IMR-90 (cell line): ENCODE data around the gene RECQL5. TPM values are rescaled to one million over a fixed set of nuclear protein-coding genes. Genes with fewer than 3 reads are reported as not detected.
A peak's percentile ranks its signal among the peaks of the same experiment; 100 is the strongest.

ENCODE experiments used
- ATAC-seq: fragments of 200-7000 bp; cut with Tn5 transposase; 2 replicates; pipeline ENCODE4 v1.9.1; 2020; ENCODE audit warnings: low read depth, mild to moderate bottlenecking, moderate library complexity
- Bru-seq: library from RNA; stranded (reverse); fragments of 400-500 nt; gene quantifications from one replicate; lab custom pipeline; 2021; lab: Mats Ljungman, UMichigan
- BruChase-seq, 2 experiments: library from RNA; stranded (reverse); fragments of 400-500 nt; gene quantifications; one replicate each; lab custom pipeline; 2021; lab: Mats Ljungman, UMichigan
- BruUV-seq: library from RNA; stranded (reverse); fragments of 400-500 nt; replicated peaks from 2 replicates; lab custom pipeline; 2021; lab: Mats Ljungman, UMichigan
- CTCF ChIA-PET: fragments of 300-600 bp; formaldehyde crosslinking; extraction: SDS; loops from one replicate; lab custom pipeline; 2021; ENCODE audit warnings: antibody characterized with exemption; lab: Yijun Ruan, JAX
- POLR2A ChIA-PET: fragments of 300-600 bp; sonication (Branson Sonifier 250); formaldehyde crosslinking; loops from one replicate; lab custom pipeline; 2022; ENCODE audit warnings: antibody characterized with exemption; ENCODE audit not compliant: unreplicated experiment; lab: Charles Lee
- DNase-seq: peaks from one replicate; pipeline ENCODE4 v3.0.0; 2013
- H2AFZ ChIP-seq: replicated peaks from 2 replicates; pipeline ENCODE3; 2013; ENCODE audit warnings: low read length, mild to moderate bottlenecking; ENCODE audit not compliant: poor library complexity
- H2AK5ac ChIP-seq: 2 replicates; pipeline ENCODE4 v1.6.1; 2013; ENCODE audit warnings: low read depth, low read length, inconsistent platforms
- H2AK9ac ChIP-seq: replicated peaks from 2 replicates; pipeline ENCODE3; 2013; ENCODE audit warnings: mild to moderate bottlenecking, low read depth, low read length, moderate library complexity; ENCODE audit not compliant: poor library complexity
- H2BK120ac ChIP-seq: 2 replicates; pipeline ENCODE4 v1.6.1; 2013; ENCODE audit warnings: low read depth, low read length, inconsistent platforms
- H2BK15ac ChIP-seq: 3 replicates; pipeline ENCODE4 v1.6.1; 2013; ENCODE audit warnings: low read depth, low read length, inconsistent platforms
- H2BK20ac ChIP-seq: 2 replicates; pipeline ENCODE4 v1.6.1; 2013; ENCODE audit warnings: low read depth, mild to moderate bottlenecking, inconsistent platforms, low read length, moderate library complexity
- H2BK5ac ChIP-seq: 2 replicates; pipeline ENCODE4 v1.6.1; 2013; ENCODE audit warnings: mild to moderate bottlenecking, low read depth, low read length, inconsistent platforms; ENCODE audit not compliant: poor library complexity, severe bottlenecking
- H3K14ac ChIP-seq: replicated peaks from 2 replicates; pipeline ENCODE4 v1.6.1; 2013; ENCODE audit warnings: low read depth, low read length, inconsistent platforms
- H3K18ac ChIP-seq: 2 replicates; pipeline ENCODE4 v1.6.1; 2013; ENCODE audit warnings: low read depth, low read length, control low read depth
- H3K23ac ChIP-seq: 2 replicates; pipeline ENCODE4 v1.6.1; 2013; ENCODE audit warnings: low read depth, low read length, inconsistent platforms
- H3K27ac ChIP-seq: 2 replicates; pipeline ENCODE4 v1.5.1; 2013; ENCODE audit warnings: mild to moderate bottlenecking, control low read depth, low read length; ENCODE audit not compliant: insufficient read depth
- H3K27me3 ChIP-seq: 2 replicates; pipeline ENCODE4 v1.6.1; 2013; ENCODE audit warnings: low read length; ENCODE audit not compliant: control insufficient read depth, insufficient read depth
- H3K36me3 ChIP-seq: 2 replicates; pipeline ENCODE4 v1.6.1; 2013; ENCODE audit warnings: low read length, mixed read lengths; ENCODE audit not compliant: control insufficient read depth, insufficient read depth
- H3K4ac ChIP-seq: 2 replicates; pipeline ENCODE4 v1.6.1; 2013; ENCODE audit warnings: low read depth, low read length, inconsistent platforms
- H3K4me1 ChIP-seq: 2 replicates; pipeline ENCODE4 v1.6.1; 2013; ENCODE audit warnings: low read length, mixed read lengths; ENCODE audit not compliant: control insufficient read depth, insufficient read depth
- H3K4me2 ChIP-seq: 2 replicates; pipeline ENCODE4 v1.6.1; 2013; ENCODE audit warnings: low read depth, mild to moderate bottlenecking, control low read depth, low read length, moderate library complexity
- H3K4me3 ChIP-seq: 2 replicates; pipeline ENCODE4 v1.5.1; 2013; ENCODE audit warnings: low read depth, mild to moderate bottlenecking, control low read depth, low read length, moderate library complexity; ENCODE audit not compliant: insufficient read depth
- H3K56ac ChIP-seq: 2 replicates; pipeline ENCODE4 v1.6.1; 2013; ENCODE audit warnings: low read length, inconsistent platforms; ENCODE audit not compliant: insufficient read depth; ENCODE audit errors: extremely low read depth
- H3K79me1 ChIP-seq, 2 experiments: 2 replicates each; pipeline ENCODE4 v1.6.1; 2013; ENCODE audit warnings: low read length in 2 of 2, inconsistent platforms in 1 of 2, low read depth in 1 of 2
- H3K9ac ChIP-seq: 2 replicates; pipeline ENCODE4 v1.6.1; 2013; ENCODE audit warnings: low read depth, low read length, control low read depth
- H3K9me1 ChIP-seq: 2 replicates; pipeline ENCODE4 v1.6.1; 2013; ENCODE audit warnings: low read length, inconsistent platforms; ENCODE audit not compliant: insufficient read depth
- H3K9me3 ChIP-seq: 2 replicates; pipeline ENCODE4 v1.6.1; 2013; ENCODE audit warnings: low read length; ENCODE audit not compliant: control insufficient read depth, insufficient read depth
- H4K20me1 ChIP-seq: 2 replicates; pipeline ENCODE4 v1.6.1; 2013; ENCODE audit warnings: low read length, inconsistent platforms; ENCODE audit not compliant: insufficient read depth
- H4K5ac ChIP-seq: 2 replicates; pipeline ENCODE4 v1.6.1; 2013; ENCODE audit warnings: mild to moderate bottlenecking, low read depth, low read length, control low read depth
- H4K8ac ChIP-seq, 2 experiments: 2 replicates each; pipeline ENCODE4 v1.6.1; 2013; ENCODE audit warnings: low read depth in 2 of 2, low read length in 2 of 2, control low read depth in 1 of 2, inconsistent platforms in 1 of 2
- H4K91ac ChIP-seq: 2 replicates; pipeline ENCODE4 v1.6.1; 2013; ENCODE audit warnings: low read depth, low read length, inconsistent platforms; ENCODE audit not compliant: insufficient read depth
- CEBPB ChIP-seq: IDR thresholded peaks from 2 replicates; pipeline ENCODE4 v1.6.1; 2012; ENCODE audit warnings: low read depth, low read length, improper control_type of control experiment
- CHD1 ChIP-seq: IDR thresholded peaks from 2 replicates; pipeline ENCODE4 v1.6.1; 2012; ENCODE audit warnings: low read depth, low read length, improper control_type of control experiment
- CTCF ChIP-seq: conservative IDR thresholded peaks from 2 replicates; pipeline ENCODE4 v1.5.1; 2012; ENCODE audit warnings: mild to moderate bottlenecking, low read depth, low read length, improper control_type of control experiment
- FOS ChIP-seq: fragments of 150-350 bp; IDR thresholded peaks from 2 replicates; pipeline ENCODE4 v1.6.1; 2016; ENCODE audit warnings: low read depth, low read length
- MAZ ChIP-seq: IDR thresholded peaks from 2 replicates; pipeline ENCODE4 v1.6.1; 2012; ENCODE audit warnings: low read depth, mild to moderate bottlenecking, low read length, improper control_type of control experiment, moderate library complexity, borderline replicate concordance
- MXI1 ChIP-seq: IDR thresholded peaks from 2 replicates; pipeline ENCODE4 v1.6.1; 2012; ENCODE audit warnings: low read depth, mild to moderate bottlenecking, low read length, moderate library complexity, borderline replicate concordance
- POLR2A ChIP-seq: IDR thresholded peaks from 2 replicates; pipeline ENCODE4 v1.6.1; 2012; ENCODE audit warnings: mild to moderate bottlenecking, low read depth, low read length
- USF2 ChIP-seq: fragments of 150-350 bp; IDR thresholded peaks from 2 replicates; pipeline ENCODE4 v1.6.1; 2017; ENCODE audit warnings: mild to moderate bottlenecking, antibody characterized with exemption, low read length, low read depth
- WGBS, 2 experiments: methylation state at CpG; one replicate each; pipeline versions ENCODE4 v1.1.5 to v1.1.7; 2013; ENCODE audit warnings: missing lambda C conversion rate in 2 of 2; ENCODE audit not compliant: insufficient read length in 1 of 2; ENCODE audit errors: extremely low coverage in 2 of 2; 5-methylcytosine and 5-hydroxymethylcytosine counted together
- dilution Hi-C: fragments of 300-500 bp; cut with HindIII; formaldehyde crosslinking; loops from one replicate; pipeline ENCODE4 v1.14.3; 2018; ENCODE audit warnings: low sequenced_read_pairs; ENCODE audit not compliant: unreplicated experiment
- in situ Hi-C: fragments of 300-500 bp; cut with MboI; formaldehyde crosslinking; loops from 3 replicates; pipeline ENCODE4 v1.14.3; 2019; ENCODE audit warnings: low sequenced_read_pairs, inconsistent platforms, mixed read lengths
- intact Hi-C: fragments of 100-400 bp; cut with micrococcal nuclease; formaldehyde crosslinking; loops from 2 replicates; pipeline ENCODE4 v1.10.0; 2022
- long read RNA-seq: library from polyadenylated mRNA; unstranded; transcript quantifications from one replicate; pipeline ENCODE4 v2.0.0, GENCODE V29; 2021; ENCODE audit not compliant: unreplicated experiment
- polyA plus RNA-seq, 3 experiments: library from polyadenylated mRNA; depleted of rRNA; stranded (reverse); fragments of >200 nt; gene quantifications; 2 replicates each; pipeline ENCODE4 v1.2.3, GENCODE V29; 2012; ENCODE audit warnings: low replicate concordance in 1 of 3
- total RNA-seq: library from RNA; depleted of rRNA; stranded (reverse); fragments of >200 nt; gene quantifications from 2 replicates; pipeline ENCODE4 v1.2.3, GENCODE V29; 2012; rRNA removed

Gene RECQL5
- 7.3 and 8.6 TPM in 2 replicates for total RNA-seq
- polyA plus RNA-seq (2012; rRNA removed): 17.4 and 23.7 TPM in 2 replicates
- 6.6 and 9.2 TPM in 2 replicates for polyA plus RNA-seq (2012; cell fraction: cytosol; rRNA removed)
- 100 and 134 TPM in 2 replicates for polyA plus RNA-seq (2012; cell fraction: nucleus; rRNA removed; ENCODE audit: low replicate concordance)
- Bru-seq, nascent RNA: percentile 62 among the genes with signal in this experiment
- percentile 71 among the genes with signal in this experiment for BruChase-seq, experiment 1, labeled RNA remaining after a 6-hour chase
- percentile 65 among the genes with signal in this experiment for BruChase-seq, experiment 2, labeled RNA remaining after a 2-hour chase
- long read RNA-seq, partial matches to known transcripts: 14 of 34 reads
- long read RNA-seq, other reads (novel, unspliced or antisense): 14 of 34 reads

- H2AK5ac ChIP-seq: peak within 1 kb of the TSS; percentile 96
- H3K27me3 ChIP-seq: no peaks in the 10 kb centered on the region
- ATAC-seq (peak; percentile 100), DNase-seq (peak; percentile 98)
- CTCF ChIA-PET: interaction anchor here (0.7 to 1.6 kb wide), 4 partner anchors 8 to 86 kb away, joined by 3 to 4 read pairs (median 4); partner anchors contain the start of gene SMIM5
- peaks cover 30 to 54% of the 10 kb centered on the region in 2 experiments for H3K79me1 ChIP-seq
- POLR2A ChIA-PET: no interaction called here
- H3K4me1 ChIP-seq: peaks cover 5% of the 10 kb centered on the region
- peak within 1 kb of the TSS; percentile 53 for H2BK5ac ChIP-seq
- dilution Hi-C loops (no loop called here), in situ Hi-C loops (no loop called here), intact Hi-C loops (no loop called here)
- peak within 1 kb of the TSS; percentile 96 for H3K14ac ChIP-seq
- no peak within 1 kb of the TSS for H2BK15ac ChIP-seq
- H3K18ac ChIP-seq: no peak within 1 kb of the TSS
- H4K91ac ChIP-seq: peak within 1 kb of the TSS; percentile 89
- H2BK20ac ChIP-seq: no peak within 1 kb of the TSS
- peak within 1 kb of the TSS; percentile 89 for H4K5ac ChIP-seq
- WGBS, 2 experiments: 1% methylated on average over 48 of the region's 55 CpGs; no CpG with 5 or more reads in 1 of the 2 experiments
- peak within 1 kb of the TSS; percentile 91 for H3K23ac ChIP-seq
- peaks cover 21% of the 10 kb centered on the region for H3K36me3 ChIP-seq
- peak within 1 kb of the TSS; percentile 47 for H2BK120ac ChIP-seq
- peak within 1 kb of the TSS; percentile 82 for H3K27ac ChIP-seq
- BruUV-seq: TSS peak; percentile 61
- no peaks in the 10 kb centered on the region for H3K9me3 ChIP-seq
- TF ChIP-seq FOS (peak; percentile 20; the same call in 1 of the 2 replicates), CEBPB (peak; percentile 24; the same call in 1 of the 2 replicates), MAZ (peak; percentile 62; the same call in 1 of the 2 replicates), CHD1 (no peak), POLR2A (peak; percentile 92), MXI1 (peak; percentile 83), USF2 (peak; percentile 15; the same call in 1 of the 2 replicates), CTCF (no peak)
- peak within 1 kb of the TSS; percentile 79 for H3K56ac ChIP-seq
- peak within 1 kb of the TSS; percentile 95 for H3K4me2 ChIP-seq
- peak within 1 kb of the TSS; percentile 89 for H3K9ac ChIP-seq
- H2AFZ ChIP-seq: peak within 1 kb of the TSS; percentile 95
- H2AK9ac ChIP-seq: peak within 1 kb of the TSS; percentile 96
- peaks cover 6% of the 10 kb centered on the region; the same call in 1 of the 2 replicates for H4K20me1 ChIP-seq
- peak within 1 kb of the TSS; percentile 96 for H3K4ac ChIP-seq
- peak within 1 kb of the TSS; percentile 79 for H3K4me3 ChIP-seq
- 0 out of 2 replicates have a peak, but pooled peaks cover 3% of the 10 kb centered on the region for H3K9me1 ChIP-seq
- H4K8ac ChIP-seq: peak within 1 kb of the TSS; percentile 92 to 98
These were observed at the start of gene RECQL5, which contains the start of gene SAP30BP for GRCh38 chr17:75666959-75667790. TSS of gene RECQL5 (minus strand) at chr17:75667154. CDS start at chr17:75666557, 597 bp downstream. TSS of gene SAP30BP (plus strand) at chr17:75667338. CDS start at chr17:75667373, 35 bp downstream.
